Left renal pelvis (tissue), 4 donors: Measurements from ENCODE around the gene ATP11A. TPM values are rescaled to one million over a fixed set of nuclear protein-coding genes. Genes with fewer than 3 reads are reported as not detected.
A peak's percentile ranks its signal among the peaks of the same experiment; 100 is the strongest.

Source experiments
- DNase-seq, 4 donors: peaks; one replicate each; pipeline ENCODE4 v3.0.0-alpha.2; 2013; ENCODE audit warnings: low read depth in 4 of 4, low spot score in 3 of 4
- polyA plus RNA-seq, 4 donors: library from polyadenylated mRNA; unstranded; fragments of 120-200 nt; gene quantifications; one replicate each; pipeline ENCODE4 v1.2.1, GENCODE V29; 2013; ENCODE audit not compliant: insufficient read length in 4 of 4

The ATP11A gene
- polyA plus RNA-seq, 4 donors = 26.6 to 49.9 (median 46.8) TPM

DNA sequence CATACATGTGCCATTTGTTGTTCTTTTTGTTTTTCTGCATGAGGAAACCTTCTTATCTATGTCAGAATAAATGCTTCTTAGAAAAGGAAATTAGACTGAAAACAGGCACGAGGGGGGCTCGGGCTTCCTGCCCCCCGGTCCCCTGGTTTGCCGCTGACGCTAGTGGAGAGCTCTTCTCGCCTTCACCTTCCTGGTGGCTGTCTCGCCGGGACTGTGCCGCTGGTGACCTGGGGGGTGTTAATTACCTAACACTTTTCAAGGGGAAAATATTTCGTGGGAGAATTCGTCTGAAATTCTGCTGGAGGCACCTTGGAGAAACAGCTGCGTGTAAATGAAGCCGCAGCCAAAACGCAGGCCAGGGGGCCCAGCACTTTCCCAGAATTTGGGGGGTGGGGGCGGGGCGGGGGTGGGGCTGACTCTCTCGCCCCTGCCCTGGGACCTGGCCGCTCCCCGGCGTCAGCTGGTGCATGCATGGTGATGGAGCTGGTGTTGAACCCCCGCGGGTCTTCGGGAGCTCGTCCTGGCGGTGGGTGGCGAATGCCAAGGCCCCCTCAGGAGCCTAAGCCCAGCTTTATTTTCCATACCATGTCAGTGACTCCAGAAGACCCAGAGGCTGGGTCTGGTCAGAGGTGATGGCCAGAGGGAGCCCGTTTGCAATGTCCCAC is 220.9 kb downstream of the ATP11A start:
- DNase-seq = no peak

DNA sequence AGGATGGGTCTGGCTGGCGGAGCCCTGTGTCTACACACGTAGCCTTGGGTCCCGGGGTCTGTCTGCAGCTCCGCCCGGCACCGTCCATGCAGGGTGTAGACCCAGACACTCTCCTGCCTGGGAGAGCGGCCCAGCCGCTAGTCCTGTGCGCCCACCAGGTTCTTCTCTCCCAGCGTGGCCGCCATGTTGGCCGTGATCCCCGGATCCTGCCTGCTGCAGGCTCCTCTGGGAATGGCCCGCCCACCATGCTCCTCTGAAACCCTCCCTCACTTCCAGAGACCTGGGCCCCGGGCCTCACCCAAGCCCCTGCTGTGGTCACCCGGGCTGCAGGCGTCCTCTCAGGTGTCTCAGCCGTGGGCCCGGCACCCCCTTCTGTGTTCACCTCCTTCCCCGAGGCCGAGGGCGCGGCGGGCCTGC is 221.5 kb downstream of the ATP11A start:
- DNase-seq = no peak

DNA sequence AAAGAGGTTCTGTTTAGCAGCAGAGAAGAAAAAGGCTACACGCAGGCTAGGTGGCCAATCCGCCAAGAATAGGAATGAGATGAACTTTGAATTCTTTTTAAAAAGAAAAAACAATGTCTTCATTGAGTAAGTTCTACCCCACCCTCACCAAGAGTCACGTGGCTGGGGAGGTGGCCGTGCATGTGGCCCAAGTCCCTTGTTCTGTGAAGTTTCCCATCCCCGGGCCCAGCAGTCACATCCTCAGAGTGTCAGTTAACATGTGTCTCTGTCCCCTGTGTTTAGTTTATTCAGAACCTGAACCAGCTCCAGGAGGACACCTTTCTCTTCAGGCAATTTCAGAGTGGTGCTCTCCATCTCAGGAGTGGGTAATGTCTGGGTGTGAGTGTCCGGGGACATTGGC is 222.0 kb downstream of the ATP11A start:
- no peak for DNase-seq

DNA sequence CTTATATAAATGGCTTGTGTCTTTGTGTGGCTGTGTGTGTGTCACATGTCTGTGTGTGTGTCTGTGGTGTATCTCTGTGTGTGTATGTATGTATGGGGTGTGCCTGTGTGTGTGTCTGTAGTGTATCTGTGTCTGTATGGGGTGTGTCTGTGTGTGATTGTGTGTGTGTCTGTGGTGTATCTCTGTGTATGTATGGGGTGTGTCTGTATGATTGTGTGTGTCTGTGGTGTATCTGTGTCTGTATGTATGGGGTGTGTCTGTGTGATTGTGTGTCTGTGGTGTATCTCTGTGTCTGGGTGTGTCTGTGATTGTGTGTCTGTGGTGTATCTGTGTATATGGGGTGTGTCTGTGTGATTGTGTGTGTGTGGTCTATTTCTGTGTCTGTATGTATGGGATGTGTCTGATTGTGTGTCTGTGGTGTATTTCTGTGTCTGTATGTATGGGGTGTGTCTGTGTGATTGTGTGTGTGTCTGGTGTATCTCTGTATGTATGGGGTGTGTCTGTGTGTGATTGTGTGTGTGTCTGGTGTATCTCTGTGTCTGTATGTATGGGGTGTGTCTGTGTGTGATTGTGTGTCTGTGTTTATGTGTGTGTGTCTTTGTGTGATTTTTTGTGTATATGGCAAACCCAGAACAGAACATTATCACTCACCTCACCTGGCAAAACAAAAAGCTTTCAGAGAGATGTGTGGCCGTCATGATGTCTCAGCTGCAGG is 223.0 kb downstream of the ATP11A start:
- no peak for DNase-seq

DNA sequence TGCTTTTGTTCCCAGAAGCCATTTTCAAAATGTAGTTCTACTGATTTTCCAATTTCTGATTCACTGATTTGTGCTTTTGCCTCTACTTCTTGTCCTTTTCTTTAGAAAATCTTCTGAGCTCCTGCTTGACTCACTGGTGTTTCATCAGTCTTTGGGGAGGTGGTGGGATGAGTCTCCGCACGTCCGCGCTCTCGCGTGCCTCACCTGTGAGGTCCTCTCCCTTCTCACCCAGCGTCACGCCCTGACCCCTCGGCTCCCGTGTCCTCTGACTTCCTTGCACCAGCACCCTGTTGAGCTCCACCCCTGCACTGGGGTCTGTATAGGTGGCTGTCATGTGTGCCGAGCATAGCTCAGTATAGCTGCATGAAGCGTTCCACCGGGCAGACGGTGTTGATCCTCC is 226.5 kb downstream of the ATP11A start:
- DNase-seq = no peak

DNA sequence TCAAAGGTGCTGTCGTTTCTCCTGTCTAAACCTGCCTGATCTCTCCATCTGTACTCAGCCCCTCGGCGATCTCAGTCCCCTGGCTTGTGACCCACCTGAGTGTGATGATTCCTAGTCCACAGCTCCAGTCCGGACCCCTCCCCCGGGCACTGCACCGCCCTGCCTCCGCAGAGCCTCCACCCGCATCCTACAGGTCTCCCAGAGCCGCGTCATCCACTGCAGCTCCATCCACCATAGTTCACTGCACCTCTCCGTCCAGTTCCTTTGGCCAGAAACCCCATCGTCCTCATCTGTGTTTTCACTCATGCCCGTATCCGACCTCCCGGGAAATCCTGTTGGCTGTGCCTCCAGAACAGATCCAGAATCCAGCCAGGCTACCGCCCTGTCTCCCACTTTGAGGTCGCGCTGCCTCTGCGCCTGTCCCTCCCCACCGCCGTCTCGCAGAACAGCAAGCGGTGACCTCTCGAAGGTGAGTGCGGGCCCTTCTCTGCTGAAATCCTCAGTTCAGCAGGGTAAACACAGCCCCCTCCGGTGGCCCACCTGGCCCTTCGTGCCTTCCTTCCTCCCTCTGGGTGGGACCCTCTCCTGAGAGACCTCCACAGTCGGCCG is 227.3 kb downstream of the ATP11A start:
- DNase-seq = no peak

DNA sequence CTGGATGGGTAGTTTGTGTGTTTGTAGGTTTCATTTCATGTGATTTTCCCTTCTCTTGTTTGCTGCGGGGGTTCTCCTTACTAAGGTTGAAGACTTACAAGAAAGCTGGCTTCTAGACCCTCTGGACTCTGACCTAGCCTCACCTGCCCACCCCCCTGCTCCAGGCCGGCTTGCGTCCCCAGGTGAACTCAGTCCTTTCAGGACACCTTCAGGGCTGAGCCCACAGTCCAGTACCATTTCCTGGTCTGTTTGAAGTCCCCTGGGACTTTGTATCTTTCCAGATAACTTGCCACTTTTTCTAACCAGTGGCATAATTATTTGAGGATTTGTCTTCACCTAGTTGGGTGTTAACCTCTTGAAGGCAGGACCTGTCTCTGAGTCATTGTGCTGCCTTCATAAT is 227.9 kb downstream of the ATP11A start:
- no peak for DNase-seq

DNA sequence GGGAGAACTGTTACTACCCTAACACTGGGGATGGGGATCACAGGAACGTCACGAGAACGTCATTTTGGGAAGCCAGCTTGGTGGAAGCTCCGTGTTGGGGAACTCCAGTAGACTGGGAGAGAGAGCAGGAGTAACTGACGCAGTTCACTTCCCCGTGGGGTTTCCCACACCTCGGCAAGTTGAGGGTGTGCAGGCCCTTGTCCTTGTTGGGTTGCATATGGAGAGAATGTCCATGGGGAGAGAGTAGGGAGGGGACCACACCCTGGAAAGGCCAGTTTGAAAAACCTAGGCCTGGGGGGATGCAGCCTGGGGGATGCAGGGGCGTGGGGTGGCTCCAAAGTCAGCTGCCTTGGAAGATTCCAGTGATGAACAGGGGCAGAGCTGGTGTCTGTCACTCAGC is 228.4 kb downstream of the ATP11A start:
- DNase-seq = no peak

DNA sequence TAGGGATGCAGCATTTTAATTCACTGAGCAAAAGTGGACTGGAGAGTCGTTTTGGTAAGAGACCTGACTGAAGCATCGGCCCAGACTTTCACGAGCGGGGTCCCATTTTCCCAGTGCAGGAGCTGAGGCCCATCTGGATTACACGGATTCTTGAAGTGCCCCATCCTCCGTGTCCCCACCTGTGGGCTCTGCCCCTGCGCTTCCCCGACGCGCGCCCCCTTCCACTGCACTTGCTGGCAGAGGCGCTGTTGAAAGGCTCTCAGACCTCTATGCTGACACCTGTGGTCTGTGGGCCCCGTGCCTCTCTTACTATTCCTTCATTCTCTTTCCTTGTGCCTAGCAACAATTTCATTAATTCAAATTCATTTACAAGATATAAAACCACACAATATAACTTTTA is 228.9 kb downstream of the ATP11A start:
- no peak for DNase-seq

DNA sequence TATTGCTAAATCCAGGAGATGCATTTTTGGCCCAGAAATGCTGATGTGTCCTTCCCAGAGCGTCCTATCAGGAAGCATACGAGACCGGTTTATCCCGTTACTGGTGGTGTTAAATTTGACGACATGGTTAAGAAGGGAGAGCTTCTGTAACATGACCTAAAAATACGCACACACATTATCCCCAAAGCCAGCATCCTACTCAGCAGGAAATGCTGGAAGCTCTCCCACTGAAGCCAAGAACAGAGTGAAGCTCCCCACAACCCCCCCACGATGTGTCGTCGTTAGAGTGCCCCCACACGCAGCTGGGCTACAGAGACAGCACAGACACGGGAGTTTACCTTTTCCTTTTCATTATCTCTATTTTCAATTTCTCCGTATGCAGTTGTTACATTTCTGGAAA is 234.1 kb downstream of the ATP11A start:
- DNase-seq = no peak

DNA sequence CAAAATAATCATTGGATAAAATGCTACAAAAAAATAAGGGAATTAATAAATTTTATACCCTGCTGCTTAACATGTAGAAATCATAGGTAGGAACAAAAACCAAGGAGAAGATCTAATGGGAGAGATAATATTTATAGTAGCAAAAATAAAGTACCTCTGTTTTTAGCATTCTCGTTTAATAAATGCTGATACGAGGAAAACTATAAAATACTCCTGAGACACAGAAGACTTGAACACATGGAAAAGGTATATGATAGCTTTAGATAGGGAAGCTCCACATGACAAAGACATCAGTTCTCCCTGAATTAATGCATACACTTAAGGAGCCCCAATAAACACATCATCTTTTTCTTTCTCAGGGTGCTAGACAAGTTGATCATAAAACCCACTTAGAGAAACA is 234.5 kb downstream of the ATP11A start:
- DNase-seq = no peak

DNA sequence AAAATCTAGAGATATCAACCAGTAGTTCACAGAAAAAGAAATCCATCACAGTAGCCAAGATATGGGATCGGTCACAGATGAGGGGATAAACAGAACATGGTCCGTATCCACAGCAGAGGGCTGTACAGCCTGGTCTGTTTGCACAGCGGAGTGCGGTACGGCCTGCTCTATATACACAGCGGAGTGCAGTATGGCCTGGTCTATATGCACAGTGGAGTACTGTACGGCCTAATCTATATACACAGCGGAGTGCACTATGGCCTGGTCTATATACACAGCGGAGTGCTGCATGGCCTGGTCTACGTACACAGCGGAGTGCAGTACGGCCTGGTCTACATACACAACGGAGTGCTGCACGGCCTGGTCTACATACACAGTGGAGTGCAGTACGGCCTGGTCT is 236.2 kb downstream of the ATP11A start:
- no peak for DNase-seq

DNA sequence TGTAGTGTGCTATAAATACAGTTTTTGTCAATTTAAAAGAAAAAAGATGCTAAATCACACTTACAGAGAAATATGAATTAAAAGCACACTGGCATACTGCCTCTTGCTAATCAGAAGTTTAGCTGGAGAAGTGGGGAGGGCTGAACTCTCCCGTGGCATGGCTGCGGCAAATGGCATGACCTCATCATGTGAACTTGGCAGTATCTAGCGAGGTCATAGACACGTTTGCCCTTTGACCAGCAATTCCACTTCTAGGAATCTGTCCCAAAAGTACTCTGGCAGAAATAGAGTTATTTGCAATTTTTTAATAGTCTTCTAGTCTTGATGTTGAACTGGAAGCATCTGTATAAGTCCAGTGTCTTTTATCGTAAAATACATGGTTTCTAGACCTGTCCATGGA is 237.2 kb downstream of the ATP11A start:
- DNase-seq = no peak

DNA sequence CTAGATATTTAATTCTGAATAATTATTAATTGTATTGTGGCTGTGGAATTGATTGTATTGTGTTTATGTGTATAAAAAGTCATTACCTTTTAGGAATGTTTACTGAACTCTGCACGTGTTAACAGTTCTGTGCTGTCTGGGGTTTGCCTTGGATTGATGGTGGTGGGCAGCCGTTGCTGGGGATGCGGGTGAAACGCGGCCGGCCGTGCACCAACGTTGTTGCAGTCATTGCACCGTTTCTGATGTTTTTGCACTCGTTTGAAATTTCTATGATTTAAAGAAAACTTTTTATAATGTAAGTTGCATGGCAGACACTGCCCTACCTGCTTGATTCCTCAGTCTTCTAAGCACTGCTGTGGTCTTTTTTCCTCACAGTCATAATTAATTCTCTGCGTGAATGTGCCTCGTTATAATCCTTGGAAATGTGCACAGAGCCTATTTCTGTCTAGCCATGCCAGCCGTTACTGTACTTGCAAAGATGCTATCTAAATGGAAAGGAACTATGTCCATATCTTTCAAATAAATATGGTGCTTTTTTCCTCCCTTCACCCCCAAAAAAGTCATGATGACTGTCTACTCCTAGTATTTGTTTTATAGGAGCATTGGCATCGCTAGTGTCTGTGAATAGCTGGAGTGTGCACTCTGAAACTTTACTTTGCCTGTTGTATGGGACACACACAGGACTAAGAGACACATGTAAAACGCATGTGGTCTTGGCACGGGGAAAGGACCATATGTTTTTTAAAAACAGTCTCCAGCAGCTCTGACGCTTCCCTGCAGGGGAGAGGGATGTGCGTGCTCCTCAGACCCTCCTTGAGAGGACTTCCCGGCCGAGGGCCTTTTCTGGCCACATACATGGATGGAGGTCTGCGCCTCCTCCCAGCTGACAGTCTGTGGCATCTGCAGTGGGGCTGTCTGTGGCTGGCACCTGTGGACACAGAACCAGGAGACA is 238.5 kb downstream of the ATP11A start:
- DNase-seq = no peak

DNA sequence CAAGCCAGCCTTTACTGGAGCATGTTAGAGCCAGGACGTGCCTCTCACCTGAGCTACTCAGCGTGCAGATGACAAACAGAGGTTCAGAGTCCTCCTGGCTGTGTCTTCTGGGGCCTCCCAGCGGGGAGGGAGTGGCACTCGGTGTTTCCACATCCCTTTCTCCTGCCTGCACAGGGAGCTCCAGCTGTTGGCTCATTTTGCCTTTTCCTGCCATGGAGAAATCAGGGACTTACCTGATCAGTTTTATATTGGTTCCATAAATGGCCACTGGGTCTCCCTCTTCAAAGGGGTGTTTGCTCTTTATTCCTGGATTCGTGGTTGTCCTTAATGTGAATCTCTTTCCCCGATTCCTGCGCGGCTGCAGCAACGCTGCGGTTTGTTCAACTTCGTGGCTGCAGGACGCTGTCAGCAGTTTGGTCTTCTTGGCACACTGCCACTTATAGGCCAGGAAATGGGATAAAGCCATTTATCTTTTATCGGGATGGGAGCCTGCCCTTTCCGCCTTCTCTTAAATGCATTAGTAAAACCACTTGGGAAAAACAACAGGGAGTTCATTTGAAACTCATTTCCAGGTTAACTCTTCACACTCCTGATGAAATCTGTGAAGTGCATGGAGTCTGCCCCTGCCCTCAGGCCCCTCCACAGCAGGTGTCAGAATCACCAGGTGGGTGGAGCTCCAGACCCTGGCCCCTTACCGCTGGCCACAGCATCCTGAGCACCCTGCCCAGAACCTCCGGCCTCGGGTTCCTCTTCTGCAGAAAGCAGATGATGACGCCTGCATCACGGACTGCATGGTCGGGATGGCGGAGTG is 239.3 kb downstream of the ATP11A start:
- DNase-seq = no peak

DNA sequence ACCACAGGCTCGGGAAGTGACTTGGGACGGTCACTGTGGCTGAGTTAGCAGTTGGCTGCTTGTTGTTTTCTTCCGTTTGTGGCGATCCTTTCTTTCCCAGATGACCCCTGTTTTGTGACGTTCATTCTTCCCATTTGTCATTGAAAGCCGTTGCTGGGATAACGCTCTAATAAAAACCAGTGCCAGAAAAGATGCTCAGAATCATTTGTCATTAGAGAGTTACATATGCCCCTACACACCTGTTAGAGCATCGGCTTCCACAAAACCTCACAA is 239.9 kb downstream of the ATP11A start:
- no peak for DNase-seq

DNA sequence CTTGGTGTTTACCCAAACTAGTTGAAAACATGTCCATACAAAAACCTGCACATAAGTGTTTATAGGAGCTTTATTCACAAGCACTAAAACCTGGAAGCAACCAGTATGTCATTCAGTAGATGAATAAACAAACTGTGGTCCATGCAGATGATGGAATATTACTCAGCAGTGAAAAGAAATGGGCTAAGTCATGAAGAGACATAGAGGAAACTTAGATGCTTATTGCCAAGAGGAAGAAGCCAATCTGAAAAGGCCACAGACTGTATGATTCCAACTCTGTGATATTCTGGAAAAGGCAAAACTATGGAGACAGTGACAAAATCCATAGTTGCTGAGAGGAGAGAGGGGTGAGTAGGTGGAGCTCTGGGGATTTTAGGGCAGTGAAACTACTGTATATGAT is 240.4 kb downstream of the ATP11A start:
- DNase-seq = no peak

DNA sequence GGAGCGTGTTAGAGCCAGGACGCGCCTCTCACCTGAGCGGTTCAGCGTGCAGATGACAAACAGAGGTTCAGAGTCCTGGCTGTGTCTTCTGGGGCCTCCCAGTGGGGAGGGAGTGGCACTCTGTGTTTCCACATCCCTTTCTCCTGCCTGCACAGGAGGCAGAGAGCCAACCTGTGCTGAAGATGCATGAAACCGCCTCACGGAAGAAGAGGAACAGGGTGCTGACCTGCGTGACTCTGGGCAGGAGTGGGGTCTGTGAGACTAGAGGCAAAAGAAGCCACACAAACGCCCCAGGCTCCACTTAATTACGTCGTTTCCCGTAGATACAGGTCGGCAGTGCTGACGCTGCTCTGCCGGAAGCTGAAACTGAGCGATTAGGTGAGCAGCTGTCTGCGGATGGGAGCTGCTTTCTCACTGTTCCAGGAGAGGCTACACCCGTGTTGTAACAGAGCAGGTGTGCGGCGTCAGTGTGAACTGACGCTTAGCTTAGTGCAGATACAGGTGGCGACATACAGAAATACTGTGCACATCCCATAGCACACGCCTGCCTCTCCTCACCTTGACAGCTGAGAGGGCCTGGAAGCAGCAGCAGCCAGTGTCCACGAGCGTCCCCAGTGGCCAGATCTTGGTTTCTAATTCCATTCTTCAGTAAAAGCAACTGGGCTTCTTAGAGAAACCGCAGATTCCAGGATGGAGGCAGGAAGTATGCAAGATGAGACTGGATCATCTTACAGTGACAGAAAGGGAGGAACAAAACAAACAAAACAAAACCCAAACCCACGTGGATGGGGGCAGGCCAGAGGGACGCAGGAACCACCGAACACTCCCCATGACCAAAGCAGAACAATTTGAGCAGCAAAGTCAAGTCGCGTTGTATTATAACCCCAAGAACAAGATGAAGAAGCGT is 241.4 kb downstream of the ATP11A start:
- DNase-seq = peak in 3 of 4 donors; percentile 48 to 73 (median 53)

DNA sequence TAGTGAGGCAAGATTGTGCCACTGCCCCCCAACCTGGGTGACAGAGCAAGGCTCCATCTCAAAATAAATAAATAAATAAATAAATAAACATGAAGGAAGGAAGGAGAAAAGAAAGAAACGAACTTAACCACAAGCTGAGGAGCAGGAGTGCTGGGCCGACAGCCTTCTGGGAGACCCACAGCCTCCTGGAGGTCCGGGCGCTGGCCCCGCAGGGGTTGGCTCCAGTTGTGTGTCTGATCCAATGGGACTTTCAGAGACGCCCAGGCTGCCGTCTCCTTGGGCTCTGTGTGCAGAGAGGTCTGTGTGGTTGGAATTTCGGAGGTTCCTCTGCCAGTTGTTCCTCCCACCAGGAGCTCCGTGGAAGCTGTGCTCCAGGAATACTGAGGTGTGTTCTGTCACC is 243.1 kb downstream of the ATP11A start:
- no peak for DNase-seq
